Right lobe of liver (tissue), 6 donors: ENCODE measurements around the gene THAP8. TPM values are rescaled to one million over a fixed set of nuclear protein-coding genes. Genes with fewer than 3 reads are reported as not detected.
"Not testable (repeated sequence)": the region's sequence is repeated elsewhere in the genome, so short reads cannot be mapped to it uniquely, and the experiment has no call there.

Experiments
- ATAC-seq, 4 donors: fragments of 200-7000 bp; cut with Tn5 transposase; one replicate each; pipeline ENCODE4 v1.9.1; 2020; ENCODE audit warnings: mild to moderate bottlenecking in 4 of 4, moderate library complexity in 4 of 4
- DNase-seq, 3 donors: peaks; one replicate each; pipeline ENCODE4 v3.0.0-alpha.2; 2020
- H3K27ac ChIP-seq, 3 donors: fragments of 200-600 bp; one replicate each; pipeline ENCODE4 v1.8.0; 2022
- H3K27me3 ChIP-seq, 2 donors: fragments of 200-600 bp; one replicate each; pipeline ENCODE4 v1.8.0; 2022
- H3K36me3 ChIP-seq, 4 donors: fragments of 200-600 bp; sonication (generic) in 1 of 4; one replicate each; pipeline versions ENCODE4 v1.5.1 to v1.8.0; 2017 to 2022; ENCODE audit warnings: control low read depth in 1 of 4
- H3K4me1 ChIP-seq, 4 donors: fragments of 200-600 bp; sonication (generic) in 1 of 4; one replicate each; pipeline versions ENCODE4 v1.5.1 to v1.8.0; 2017 to 2022; ENCODE audit warnings: control low read depth in 1 of 4
- H3K4me3 ChIP-seq, 3 donors: fragments of 200-600 bp; one replicate each; pipeline ENCODE4 v1.8.0; 2022
- H3K9me3 ChIP-seq, 4 donors: fragments of 200-600 bp; sonication (generic) in 1 of 4; one replicate each; pipeline versions ENCODE4 v1.5.1 to v1.8.0; 2017 to 2022; ENCODE audit warnings: control low read depth in 1 of 4
- CTCF ChIP-seq, 4 donors: fragments of 200-600 bp in 3 of 4; fragments of 450-650 bp in 1 of 4; IDR thresholded peaks; one replicate each; pipeline versions ENCODE4 v1.5.1 to v1.8.0; 2016 to 2022; ENCODE audit warnings: antibody characterized with exemption in 4 of 4, mild to moderate bottlenecking in 2 of 4
- POLR2A ChIP-seq: fragments of 450-650 bp; IDR thresholded peaks from one replicate; pipeline ENCODE4 v1.6.1; 2017; ENCODE audit warnings: antibody characterized with exemption, mild to moderate bottlenecking
- WGBS: methylation state at CpG from one replicate; pipeline ENCODE4 v1.1.6; 2018; ENCODE audit warnings: low coverage, low lambda C conversion rate; ENCODE audit not compliant: insufficient coverage; ENCODE audit errors: missing lambda C conversion rate; 5-methylcytosine and 5-hydroxymethylcytosine counted together
- intact Hi-C, 2 donors: fragments of 100-400 bp; cut with DNase I; formaldehyde crosslinking; loops; one replicate each; pipeline versions ENCODE4 v1.11.2 to v1.14.1; 2022
- total RNA-seq, 6 experiments: library from RNA; depleted of rRNA in 2 of 6; stranded (reverse); fragments of >200 nt in 2 of 6; fragmentation: NEBNext Ultra II Directional in 3 of 6; extraction: Animal tissue kit (Norgen Biotek cat#: 25700) in 3 of 6; gene quantifications; one replicate each; pipeline versions ENCODE4 v1.1.0 to v1.2.4, GENCODE V29; 2016 to 2023
- donor health status: DM: no; HTN: yes; CAD: no.
- donor health status: DM: no; HTN: no; CAD: no.
- donor health status: DM: no; HTN: no; CAD: no.
- donor health status: DM: no; HTN: yes; CAD: no.
- donor health status: DM: no; HTN: yes; CAD: no.

The THAP8 gene
- total RNA-seq, 6 experiments from 2014 or later: 2.5 to 9.0 (median 4.2) TPM

GRCh38 chr19:36073121-36073876 is 19.2 kb upstream of the THAP8 start:
- H3K4me1 ChIP-seq: no peaks in the 10 kb centered on the region
- H3K27ac ChIP-seq: no peak overlapping the region
- TF ChIP-seq CTCF (IDR thresholded peaks at IDR 0.05) (no peak), POLR2A (no peak)
- no peak overlapping the region for H3K4me3 ChIP-seq
- no peak for ATAC-seq
- no peaks in the 10 kb centered on the region for H3K9me3 ChIP-seq
- intact Hi-C loops: no loop called here
- WGBS: 76% methylated on average over 8 of the region's 10 CpGs
- no peak for DNase-seq
- no peaks in the 10 kb centered on the region for H3K27me3 ChIP-seq
- no peaks in the 10 kb centered on the region for H3K36me3 ChIP-seq

GRCh38 chr19:36072081-36072480 is 18.0 kb upstream of the THAP8 start:
- H3K27ac ChIP-seq: no peak overlapping the region
- ATAC-seq: no peak
- no peak for DNase-seq
- H3K4me1 ChIP-seq: no peaks in the 10 kb centered on the region
- WGBS: 61% methylated on average over 2 of the region's 8 CpGs
- no peaks in the 10 kb centered on the region for H3K9me3 ChIP-seq
- H3K36me3 ChIP-seq: no peaks in the 10 kb centered on the region
- H3K4me3 ChIP-seq: no peak overlapping the region
- H3K27me3 ChIP-seq: no peaks in the 10 kb centered on the region
- no peak for TF ChIP-seq POLR2A
- TF ChIP-seq CTCF (IDR thresholded peaks at IDR 0.05): no peak
- intact Hi-C loops: no loop called here

- H3K4me3 ChIP-seq: not testable (repeated sequence)
- 95% methylated on average over 7 of the region's 57 CpGs for WGBS
- intact Hi-C loops: loop anchor here in 1 of 2 donors (10.0 kb wide), 1 partner anchor 46 kb away; the partner anchor contains the start of genes OVOL3, POLR2I and TBCB
Observed at GRCh38 chr19:36068810-36069499, 14.9 kb upstream of the THAP8 start.

GRCh38 chr19:36067681-36068080 is 13.6 kb upstream of the THAP8 start:
- H3K27ac ChIP-seq: no peak overlapping the region
- DNase-seq (no peak), ATAC-seq (no peak)
- no peaks in the 10 kb centered on the region for H3K36me3 ChIP-seq
- no peaks in the 10 kb centered on the region for H3K4me1 ChIP-seq
- no peak for TF ChIP-seq POLR2A
- TF ChIP-seq CTCF (IDR thresholded peaks at IDR 0.05): no peak
- H3K27me3 ChIP-seq: no peaks in the 10 kb centered on the region
- intact Hi-C loops: loop anchor here in 1 of 2 donors (10.0 kb wide), 1 partner anchor 47 kb away; the partner anchor contains the start of genes OVOL3, POLR2I and TBCB
- no peaks in the 10 kb centered on the region for H3K9me3 ChIP-seq
- WGBS: 93% methylated on average over 6 of the region's 11 CpGs
- no peak overlapping the region for H3K4me3 ChIP-seq

More at GRCh38 chr19:36068810-36069499, 14.9 kb upstream of the THAP8 start:
- DNase-seq, H3K4me1 ChIP-seq, H3K36me3 ChIP-seq, H3K9me3 ChIP-seq, H3K27ac ChIP-seq, ATAC-seq, H3K27me3 ChIP-seq: not testable (repeated sequence)

GRCh38 chr19:36064826-36065225 is 10.7 kb upstream of the THAP8 start:
- no peak for TF ChIP-seq POLR2A
- no peak for TF ChIP-seq CTCF (IDR thresholded peaks at IDR 0.05)
- no peaks in the 10 kb centered on the region for H3K9me3 ChIP-seq
- H3K36me3 ChIP-seq: no peaks in the 10 kb centered on the region
- H3K27ac ChIP-seq: no peak overlapping the region
- 85% methylated on average over 8 of the region's 8 CpGs for WGBS
- intact Hi-C loops: loop anchor here in 1 of 2 donors (10.0 kb wide), 1 partner anchor 50 kb away; the partner anchor contains the start of genes OVOL3, POLR2I and TBCB
- H3K27me3 ChIP-seq: no peaks in the 10 kb centered on the region
- ATAC-seq (no peak), DNase-seq (no peak)
- H3K4me3 ChIP-seq: no peak overlapping the region
- H3K4me1 ChIP-seq: no peaks in the 10 kb centered on the region
